CD14-positive monocyte (primary cell): Measurements from ENCODE around the gene TMEFF2. TPM values are rescaled to one million over a fixed set of nuclear protein-coding genes. Genes with fewer than 3 reads are reported as not detected.

Experiments used
- DNase-seq, 3 donors: peaks; one replicate each; pipeline ENCODE4 v3.0.0-alpha.2; 2011 to 2022
- H2AFZ ChIP-seq: 2 replicates; pipeline ENCODE4 v1.6.0; 2012; ENCODE audit warnings: mild to moderate bottlenecking, low read depth, low read length, inconsistent platforms; ENCODE audit not compliant: insufficient read depth, poor library complexity, severe bottlenecking
- H3K27ac ChIP-seq, 2 donors: 1 replicate in 1 of 2; 2 replicates in 1 of 2; pipeline ENCODE4 v1.5.1; 2012 to 2013; ENCODE audit warnings: low read length in 2 of 2, control low read depth in 1 of 2, inconsistent platforms in 1 of 2, low read depth in 1 of 2, mild to moderate bottlenecking in 1 of 2
- H3K27me3 ChIP-seq, 2 donors: one replicate each; pipeline versions ENCODE4 v1.6.0 to v1.6.1; 2011 to 2013; ENCODE audit warnings: low read length in 2 of 2; ENCODE audit not compliant: control insufficient read depth in 2 of 2, insufficient read depth in 2 of 2
- H3K36me3 ChIP-seq, 2 donors: replicated peaks in 1 of 2; 1 replicate in 1 of 2; 2 replicates in 1 of 2; pipeline versions ENCODE4 v1.5.1 to v1.6.1; 2012 to 2013; ENCODE audit warnings: low read length in 2 of 2, control low read depth in 1 of 2, inconsistent platforms in 1 of 2, mild to moderate bottlenecking in 1 of 2; ENCODE audit not compliant: insufficient read depth in 2 of 2, control insufficient read depth in 1 of 2
- H3K4me1 ChIP-seq, 2 donors: 1 replicate in 1 of 2; 2 replicates in 1 of 2; pipeline versions ENCODE4 v1.5.1 to v1.6.1; 2012 to 2013; ENCODE audit warnings: low read length in 2 of 2, control low read depth in 1 of 2, inconsistent platforms in 1 of 2, mild to moderate bottlenecking in 1 of 2, moderate library complexity in 1 of 2; ENCODE audit not compliant: insufficient read depth in 2 of 2, control insufficient read depth in 1 of 2
- H3K4me2 ChIP-seq: replicated peaks from 2 replicates; pipeline ENCODE3; 2012; ENCODE audit warnings: low read length, moderate library complexity, mild to moderate bottlenecking; ENCODE audit not compliant: poor library complexity, severe bottlenecking; ENCODE audit errors: extremely low read depth
- H3K4me3 ChIP-seq, 3 experiments: fragments of 200-600 bp in 1 of 3; sonication (generic) in 1 of 3; replicated peaks in 1 of 3; 1 replicate in 2 of 3; 2 replicates in 1 of 3; pipeline ENCODE4 v1.5.1; 2011 to 2013; ENCODE audit warnings: low read length in 3 of 3, mild to moderate bottlenecking in 3 of 3, control low read depth in 2 of 3, low read depth in 2 of 3, inconsistent platforms in 1 of 3, moderate library complexity in 1 of 3
- H3K79me2 ChIP-seq: 2 replicates; pipeline ENCODE4 v1.6.0; 2012; ENCODE audit warnings: mild to moderate bottlenecking, control low read depth, inconsistent platforms, low read length, moderate library complexity; ENCODE audit not compliant: insufficient read depth
- H3K9ac ChIP-seq: 2 replicates; pipeline ENCODE4 v1.6.0; 2017; ENCODE audit warnings: low read length, mild to moderate bottlenecking; ENCODE audit not compliant: insufficient read depth, poor library complexity, severe bottlenecking
- H3K9me3 ChIP-seq, 2 donors: replicated peaks in 1 of 2; 1 replicate in 1 of 2; 2 replicates in 1 of 2; pipeline versions ENCODE4 v1.5.1 to v1.6.1; 2012 to 2013; ENCODE audit warnings: low read length in 2 of 2, control low read depth in 1 of 2; ENCODE audit not compliant: control insufficient read depth in 1 of 2, insufficient read depth in 1 of 2
- H4K20me1 ChIP-seq: 2 replicates; pipeline ENCODE4 v1.6.0; 2012; ENCODE audit warnings: mild to moderate bottlenecking, low read length, control low read depth, moderate library complexity; ENCODE audit not compliant: insufficient read depth
- H3K27ac Mint-ChIP-seq, 7 donors: one replicate each; pipeline ENCODE4 v1.8.0; 2020; ENCODE audit warnings: mild to moderate bottlenecking in 7 of 7, mixed read lengths in 7 of 7, moderate library complexity in 6 of 7, inconsistent platforms in 2 of 7
- H3K27me3 Mint-ChIP-seq, 3 donors: one replicate each; pipeline ENCODE4 v1.8.0; 2021 to 2022; ENCODE audit warnings: low read depth in 3 of 3, mild to moderate bottlenecking in 3 of 3, mixed read lengths in 3 of 3, moderate library complexity in 3 of 3, inconsistent platforms in 1 of 3
- H3K36me3 Mint-ChIP-seq, 2 donors: one replicate each; pipeline ENCODE4 v1.8.0; 2020; ENCODE audit warnings: mixed read lengths in 2 of 2, inconsistent platforms in 1 of 2, mild to moderate bottlenecking in 1 of 2
- H3K4me1 Mint-ChIP-seq: one replicate; pipeline ENCODE4 v1.8.0; 2020; ENCODE audit warnings: mild to moderate bottlenecking, mixed read lengths
- H3K4me3 Mint-ChIP-seq, 2 donors: one replicate each; pipeline ENCODE4 v1.8.0; 2020; ENCODE audit warnings: mild to moderate bottlenecking in 2 of 2, mixed read lengths in 2 of 2, moderate library complexity in 1 of 2
- H3K9me3 Mint-ChIP-seq, 7 donors: one replicate each; pipeline ENCODE4 v1.8.0; 2020 to 2022; ENCODE audit warnings: mixed read lengths in 7 of 7, mild to moderate bottlenecking in 6 of 7, moderate library complexity in 6 of 7, inconsistent platforms in 2 of 7
- WGBS: methylation state at CpG from one replicate; pipeline ENCODE4 v1.1.5; 2013; ENCODE audit warnings: missing lambda C conversion rate; ENCODE audit not compliant: insufficient coverage; 5-methylcytosine and 5-hydroxymethylcytosine counted together
- intact Hi-C, 2 donors: fragments of 100-400 bp; cut with micrococcal nuclease; formaldehyde crosslinking; loops; one replicate each; pipeline versions ENCODE4 v1.15.0 to v1.15.1; 2023
- polyA plus RNA-seq, 3 donors: library from polyadenylated mRNA; depleted of rRNA in 1 of 3; unstranded in 2 of 3; stranded (reverse) in 1 of 3; fragments of 300-500 nt in 2 of 3; fragments of >200 nt in 1 of 3; fragmentation: Illumina TruSeq in 2 of 3; gene quantifications; 1 replicate in 2 of 3; 2 replicates in 1 of 3; pipeline ENCODE4 v1.2.3, GENCODE V29; 2012 to 2021
- TF ChIP-seq, protein P1 (sequence below): fragments of 200-600 bp; IDR thresholded peaks from one replicate; pipeline ENCODE4 v1.8.0; 2022; ENCODE audit warnings: antibody characterized with exemption, mild to moderate bottlenecking

TMEFF2 gene
- polyA plus RNA-seq, 3 donors: not detected

DNA sequence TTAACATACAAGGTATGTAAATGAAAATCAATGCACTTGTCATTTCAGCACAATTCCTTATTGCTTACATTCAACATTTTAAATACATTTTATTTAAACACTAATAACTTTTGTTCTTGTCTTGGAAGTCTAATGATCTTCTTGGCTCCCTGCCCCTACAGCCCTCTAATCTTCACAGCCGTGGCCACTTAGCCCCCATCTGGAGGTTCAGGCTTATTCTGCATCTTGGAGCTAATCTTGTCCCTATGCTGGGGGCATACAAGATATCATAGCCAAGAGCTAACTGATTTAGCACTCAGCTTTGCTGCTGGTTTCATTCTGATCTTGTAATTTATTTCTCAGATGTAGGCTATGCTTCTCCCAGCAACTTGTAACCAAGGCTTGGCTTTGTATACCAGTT lies 140.8 kb downstream of the TMEFF2 start:
- Histone ChIP-seq H3K4me2 (no peak overlapping the region), H3K4me1 (no peaks in the 10 kb centered on the region), H3K27ac (no peak overlapping the region), H3K27me3 (no peaks in the 10 kb centered on the region), H3K9me3 (no peaks in the 10 kb centered on the region), H3K9ac (no peak overlapping the region), H3K79me2 (no peaks in the 10 kb centered on the region), H2AFZ (no peak overlapping the region), H3K4me3 (no peak overlapping the region), H3K36me3 (no peaks in the 10 kb centered on the region), H4K20me1 (no peaks in the 10 kb centered on the region)
- H3K27me3 Mint-ChIP-seq: peaks cover 0 to 3% (median 0%) of the 10 kb centered on the region in 3 donors
- no peak for DNase-seq
- intact Hi-C loops: no loop called here
- H3K9me3 Mint-ChIP-seq: peaks cover 0 to 2% (median 0%) of the 10 kb centered on the region in 7 donors
- peaks cover 2% of the 10 kb centered on the region for H3K4me1 Mint-ChIP-seq
- H3K27ac Mint-ChIP-seq: no peak overlapping the region
- H3K4me3 Mint-ChIP-seq: no peak overlapping the region
- no peaks in the 10 kb centered on the region for H3K36me3 Mint-ChIP-seq
- TF ChIP-seq, protein P1, sequence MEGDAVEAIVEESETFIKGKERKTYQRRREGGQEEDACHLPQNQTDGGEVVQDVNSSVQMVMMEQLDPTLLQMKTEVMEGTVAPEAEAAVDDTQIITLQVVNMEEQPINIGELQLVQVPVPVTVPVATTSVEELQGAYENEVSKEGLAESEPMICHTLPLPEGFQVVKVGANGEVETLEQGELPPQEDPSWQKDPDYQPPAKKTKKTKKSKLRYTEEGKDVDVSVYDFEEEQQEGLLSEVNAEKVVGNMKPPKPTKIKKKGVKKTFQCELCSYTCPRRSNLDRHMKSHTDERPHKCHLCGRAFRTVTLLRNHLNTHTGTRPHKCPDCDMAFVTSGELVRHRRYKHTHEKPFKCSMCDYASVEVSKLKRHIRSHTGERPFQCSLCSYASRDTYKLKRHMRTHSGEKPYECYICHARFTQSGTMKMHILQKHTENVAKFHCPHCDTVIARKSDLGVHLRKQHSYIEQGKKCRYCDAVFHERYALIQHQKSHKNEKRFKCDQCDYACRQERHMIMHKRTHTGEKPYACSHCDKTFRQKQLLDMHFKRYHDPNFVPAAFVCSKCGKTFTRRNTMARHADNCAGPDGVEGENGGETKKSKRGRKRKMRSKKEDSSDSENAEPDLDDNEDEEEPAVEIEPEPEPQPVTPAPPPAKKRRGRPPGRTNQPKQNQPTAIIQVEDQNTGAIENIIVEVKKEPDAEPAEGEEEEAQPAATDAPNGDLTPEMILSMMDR: no peak
- WGBS: no CpG with 5 or more reads among the region's 1 CpG

DNA sequence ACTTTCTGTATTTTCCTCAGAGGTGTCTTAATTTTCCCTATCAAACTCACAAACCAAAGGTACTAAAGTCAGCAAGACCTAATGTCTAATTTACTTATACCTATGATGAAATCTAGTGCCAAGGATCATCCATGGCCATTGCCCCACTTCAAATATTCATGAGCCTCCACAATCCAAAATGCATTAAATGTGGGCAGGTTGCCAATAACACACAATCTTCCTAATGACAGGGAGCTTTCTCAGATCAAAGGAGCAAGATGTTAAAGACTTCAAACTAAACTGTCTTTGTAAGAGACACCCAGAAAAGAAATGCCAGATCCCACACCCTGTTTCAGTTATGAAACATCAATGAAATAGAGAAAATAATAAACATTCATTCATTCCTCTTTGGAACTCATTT lies 143.2 kb downstream of the TMEFF2 start:
- peaks cover 2% of the 10 kb centered on the region for H3K4me1 Mint-ChIP-seq
- Histone ChIP-seq H3K9ac (no peak overlapping the region), H3K36me3 (no peaks in the 10 kb centered on the region), H3K79me2 (no peaks in the 10 kb centered on the region), H2AFZ (no peak overlapping the region), H3K27me3 (no peaks in the 10 kb centered on the region), H3K9me3 (no peaks in the 10 kb centered on the region), H4K20me1 (no peaks in the 10 kb centered on the region), H3K4me3 (no peak overlapping the region), H3K27ac (no peak overlapping the region), H3K4me2 (no peak overlapping the region), H3K4me1 (no peaks in the 10 kb centered on the region)
- DNase-seq: no peak
- intact Hi-C loops: no loop called here
- H3K4me3 Mint-ChIP-seq: no peak overlapping the region
- H3K27me3 Mint-ChIP-seq: peaks cover 0 to 3% (median 0%) of the 10 kb centered on the region in 3 donors
- H3K36me3 Mint-ChIP-seq: no peaks in the 10 kb centered on the region
- H3K9me3 Mint-ChIP-seq: peaks cover 0 to 2% (median 0%) of the 10 kb centered on the region in 7 donors
- H3K27ac Mint-ChIP-seq: no peak overlapping the region
- TF ChIP-seq, protein P1: no peak
